Panc1 (cell line): ENCODE measurements around the gene CCDC6. TPM values are rescaled to one million over a fixed set of nuclear protein-coding genes. Genes with fewer than 3 reads are reported as not detected.

Experiments
- ATAC-seq: fragments of 200-7000 bp; cut with Tn5 transposase; 2 replicates; pipeline ENCODE4 v1.9.1; 2020; ENCODE audit warnings: mild to moderate bottlenecking, moderate library complexity
- BruUV-seq: library from RNA; stranded (reverse); fragments of 400-500 nt; replicated peaks from 2 replicates; lab custom pipeline; 2021; lab: Mats Ljungman, UMichigan
- CTCF ChIA-PET: fragments of 300-600 bp; sonication (Branson Sonifier 250); formaldehyde crosslinking; loops from one replicate; lab custom pipeline; 2022; ENCODE audit warnings: antibody characterized with exemption; lab: Charles Lee
- POLR2A ChIA-PET: fragments of 300-600 bp; sonication (Branson Sonifier 250); formaldehyde crosslinking; loops from one replicate; lab custom pipeline; 2022; ENCODE audit warnings: antibody characterized with exemption; lab: Charles Lee
- DNase-seq: peaks from one replicate; pipeline ENCODE4 v3.0.0-alpha.2; 2010; ENCODE audit warnings: low read depth, low spot score
- H3K27ac ChIP-seq: 2 replicates; pipeline ENCODE4 v1.5.1; 2011; ENCODE audit warnings: mild to moderate bottlenecking, low read length, inconsistent platforms
- H3K27me3 ChIP-seq: fragments of 200-500 bp; sonication (Bioruptor generic); 2 replicates; pipeline ENCODE4 v1.6.0; 2014; ENCODE audit warnings: low read length, inconsistent platforms; ENCODE audit not compliant: control insufficient read depth, insufficient read depth
- H3K36me3 ChIP-seq: fragments of 200-500 bp; sonication (Bioruptor generic); 2 replicates; pipeline ENCODE4 v1.5.1; 2014; ENCODE audit warnings: inconsistent platforms, mild to moderate bottlenecking, low read length, moderate library complexity; ENCODE audit not compliant: control insufficient read depth, insufficient read depth
- H3K4me1 ChIP-seq: 2 replicates; pipeline ENCODE4 v1.5.1; 2011; ENCODE audit warnings: inconsistent platforms, mild to moderate bottlenecking, low read length, moderate library complexity; ENCODE audit not compliant: control insufficient read depth, insufficient read depth
- H3K4me3 ChIP-seq, 2 experiments: 2 replicates each; pipeline ENCODE4 v1.5.1; 2011 to 2012; ENCODE audit warnings: low read depth in 2 of 2, low read length in 2 of 2, mild to moderate bottlenecking in 2 of 2, inconsistent platforms in 1 of 2, moderate library complexity in 1 of 2
- H3K9me3 ChIP-seq: fragments of 200-500 bp; sonication (Bioruptor generic); 2 replicates; pipeline ENCODE4 v1.5.1; 2014; ENCODE audit warnings: low read depth, mild to moderate bottlenecking, inconsistent platforms, low read length, moderate library complexity; ENCODE audit not compliant: control insufficient read depth, insufficient read depth
- CTCF ChIP-seq: fragments of 450-650 bp; IDR thresholded peaks from 2 replicates; pipeline ENCODE4 v1.5.1; 2017; ENCODE audit warnings: mild to moderate bottlenecking
- POLR2AphosphoS5 ChIP-seq: IDR thresholded peaks from 2 replicates; pipeline ENCODE4 v1.6.1; 2012; ENCODE audit warnings: mild to moderate bottlenecking, low read depth, low read length, moderate library complexity
- SIN3A ChIP-seq: IDR thresholded peaks from 2 replicates; pipeline ENCODE4 v1.6.1; 2012; ENCODE audit warnings: low read depth, mild to moderate bottlenecking, low read length, moderate library complexity, borderline replicate concordance; ENCODE audit not compliant: insufficient read depth
- TCF7L2 ChIP-seq: IDR thresholded peaks from 2 replicates; pipeline ENCODE4 v1.6.1; 2011; ENCODE audit warnings: mild to moderate bottlenecking, low read depth, low read length, inconsistent platforms
- in situ Hi-C: cut with HindIII; loops from 2 replicates; pipeline ENCODE4 v1.10.0; 2016; ENCODE audit warnings: low sequenced_read_pairs, low pct_unique_long_range_greater_than_20kb
- intact Hi-C: fragments of 100-400 bp; cut with micrococcal nuclease; formaldehyde crosslinking; loops from one replicate; pipeline ENCODE4 v1.10.0; 2022; ENCODE audit not compliant: unreplicated experiment
- total RNA-seq: library from RNA; stranded (reverse); gene quantifications from one replicate; pipeline ENCODE4 v1.2.1, GENCODE V29; 2021; ENCODE audit not compliant: unreplicated experiment
- TF ChIP-seq, protein P1 (sequence below), 2 experiments: IDR thresholded peaks; 2 replicates each; pipeline ENCODE4 v1.6.1; 2011 to 2012; ENCODE audit warnings: low read depth in 2 of 2, control low read depth in 1 of 2, low read length in 1 of 2, mild to moderate bottlenecking in 1 of 2, moderate library complexity in 1 of 2; ENCODE audit not compliant: insufficient read depth in 1 of 2

CCDC6 gene
- total RNA-seq, 1 experiment from 2014 or later: 48.7 TPM

GRCh38 chr10:59801171-59801570 lies 105.2 kb downstream of the CCDC6 start:
- DNase-seq (no peak), ATAC-seq (no peak)
- TF ChIP-seq POLR2AphosphoS5: no peak
- TF ChIP-seq SIN3A: no peak
- TF ChIP-seq CTCF: no peak
- no peak for TF ChIP-seq TCF7L2
- TF ChIP-seq, protein P1, sequence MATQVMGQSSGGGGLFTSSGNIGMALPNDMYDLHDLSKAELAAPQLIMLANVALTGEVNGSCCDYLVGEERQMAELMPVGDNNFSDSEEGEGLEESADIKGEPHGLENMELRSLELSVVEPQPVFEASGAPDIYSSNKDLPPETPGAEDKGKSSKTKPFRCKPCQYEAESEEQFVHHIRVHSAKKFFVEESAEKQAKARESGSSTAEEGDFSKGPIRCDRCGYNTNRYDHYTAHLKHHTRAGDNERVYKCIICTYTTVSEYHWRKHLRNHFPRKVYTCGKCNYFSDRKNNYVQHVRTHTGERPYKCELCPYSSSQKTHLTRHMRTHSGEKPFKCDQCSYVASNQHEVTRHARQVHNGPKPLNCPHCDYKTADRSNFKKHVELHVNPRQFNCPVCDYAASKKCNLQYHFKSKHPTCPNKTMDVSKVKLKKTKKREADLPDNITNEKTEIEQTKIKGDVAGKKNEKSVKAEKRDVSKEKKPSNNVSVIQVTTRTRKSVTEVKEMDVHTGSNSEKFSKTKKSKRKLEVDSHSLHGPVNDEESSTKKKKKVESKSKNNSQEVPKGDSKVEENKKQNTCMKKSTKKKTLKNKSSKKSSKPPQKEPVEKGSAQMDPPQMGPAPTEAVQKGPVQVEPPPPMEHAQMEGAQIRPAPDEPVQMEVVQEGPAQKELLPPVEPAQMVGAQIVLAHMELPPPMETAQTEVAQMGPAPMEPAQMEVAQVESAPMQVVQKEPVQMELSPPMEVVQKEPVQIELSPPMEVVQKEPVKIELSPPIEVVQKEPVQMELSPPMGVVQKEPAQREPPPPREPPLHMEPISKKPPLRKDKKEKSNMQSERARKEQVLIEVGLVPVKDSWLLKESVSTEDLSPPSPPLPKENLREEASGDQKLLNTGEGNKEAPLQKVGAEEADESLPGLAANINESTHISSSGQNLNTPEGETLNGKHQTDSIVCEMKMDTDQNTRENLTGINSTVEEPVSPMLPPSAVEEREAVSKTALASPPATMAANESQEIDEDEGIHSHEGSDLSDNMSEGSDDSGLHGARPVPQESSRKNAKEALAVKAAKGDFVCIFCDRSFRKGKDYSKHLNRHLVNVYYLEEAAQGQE (IDR thresholded peaks at IDR 0.05; ENCODE audit: insufficient read depth in 1 of 2, low read depth in 2 of 2, low read length in 1 of 2): no peak
- intact Hi-C loops: no loop called here
- H3K27me3 ChIP-seq: no peaks in the 10 kb centered on the region
- in situ Hi-C loops: no loop called here
- BruUV-seq: no TSS peak
- H3K9me3 ChIP-seq: no peaks in the 10 kb centered on the region
- no peaks in the 10 kb centered on the region for H3K4me1 ChIP-seq
- H3K27ac ChIP-seq: no peak overlapping the region
- CTCF ChIA-PET: no interaction called here
- peaks cover 17% of the 10 kb centered on the region for H3K36me3 ChIP-seq
- H3K4me3 ChIP-seq: no peak overlapping the region
- POLR2A ChIA-PET: no interaction called here

DNA sequence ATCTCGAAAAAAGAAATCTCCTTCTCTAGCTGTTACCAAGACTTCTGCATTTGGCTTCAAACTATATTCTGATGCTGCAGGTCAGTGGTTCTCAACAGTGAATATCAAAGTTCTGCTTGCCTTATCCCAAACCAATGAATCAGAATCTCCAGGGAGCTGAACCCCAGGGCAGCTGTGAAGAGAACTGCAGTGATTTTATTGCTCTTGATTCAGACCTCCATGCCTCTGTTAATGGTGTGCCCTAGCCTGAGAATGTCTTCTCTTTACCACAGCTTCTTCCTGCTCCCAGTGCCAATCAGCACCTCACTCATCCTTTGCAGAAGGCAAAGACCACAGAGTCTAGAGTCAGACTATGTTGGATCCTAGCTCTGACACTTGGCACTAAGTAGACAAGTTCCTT lies 106.9 kb downstream of the CCDC6 start:
- no peaks in the 10 kb centered on the region for H3K27me3 ChIP-seq
- no TSS peak for BruUV-seq
- no peaks in the 10 kb centered on the region for H3K9me3 ChIP-seq
- TF ChIP-seq CTCF (no peak), SIN3A (no peak), TCF7L2 (no peak)
- in situ Hi-C loops (no loop called here), intact Hi-C loops (no loop called here)
- no peak overlapping the region for H3K27ac ChIP-seq
- no peak overlapping the region for H3K4me3 ChIP-seq
- DNase-seq: no peak
- ATAC-seq: no peak
- ChIA-PET CTCF (no interaction called here), POLR2A (no interaction called here)
- H3K4me1 ChIP-seq: no peaks in the 10 kb centered on the region
- H3K36me3 ChIP-seq: peaks cover 11% of the 10 kb centered on the region
